ENCODE measurements around the gene ICAM5. TPM values are rescaled to one million over a fixed set of nuclear protein-coding genes. Genes with fewer than 3 reads are reported as not detected.
"Not testable (repeated sequence)": the region's sequence is repeated elsewhere in the genome, so short reads cannot be mapped to it uniquely, and the experiment has no call there.

ICAM5 gene
- total RNA-seq, result under 1 TPM; 0.18 to 0.37 TPM
- 1.2 TPM for polyA plus RNA-seq (2013, experiment 1 of 2)
- 0.62 TPM for polyA plus RNA-seq (2013, experiment 2 of 2)
- long read RNA-seq, experiment 1, result 0 reads
- long read RNA-seq, experiment 2, result 0 reads
- long read RNA-seq, experiment 3, result 0 reads
- long read RNA-seq, experiment 4, result 0 reads

GRCh38 chr19:10289836-10290356 is at the start of gene ICAM5:
TSS of gene ICAM5 (plus strand) at chr19:10289952. CDS start at chr19:10290044, 92 bp downstream.
- DNase-seq, result no peak
- Mint-ChIP-seq H3K27ac (no peak within 1 kb of the TSS), H3K4me1 (peaks cover 10% of the 10 kb centered on the region), H3K27me3 (ENCODE audit: insufficient read depth) (peaks cover 96% of the 10 kb centered on the region), H3K36me3 (ENCODE audit: low read depth) (no peaks in the 10 kb centered on the region), H3K9me3 (peaks cover 5% of the 10 kb centered on the region), H3K4me3 (peak within 1 kb of the TSS; percentile 42)
- Histone ChIP-seq H3K4me3 (ENCODE audit: low read length) (peak within 1 kb of the TSS; percentile 56), H3K27ac (ENCODE audit: low read depth, low read length) (no peak within 1 kb of the TSS), H3K9ac (ENCODE audit: extremely low read depth, low read length, poor library complexity, severe bottlenecking) (no peak within 1 kb of the TSS), H3K4me1 (ENCODE audit: control insufficient read depth, insufficient read depth, low read length) (peaks cover 3% of the 10 kb centered on the region), H3K9me3 (ENCODE audit: control insufficient read depth, low read length) (no peaks in the 10 kb centered on the region), H3K27me3 (ENCODE audit: control insufficient read depth, insufficient read depth, low read length, poor library complexity, severe bottlenecking) (peaks cover 98% of the 10 kb centered on the region), H3K36me3 (ENCODE audit: control insufficient read depth, insufficient read depth, low read length) (no peaks in the 10 kb centered on the region)
- peak; percentile 2 for TF ChIP-seq CTCF (conservative IDR thresholded peaks at IDR 0.05)
- 3 to 12% methylated on average over 4 to 41 of the region's 45 CpGs for WGBS, 2 experiments (ENCODE audit: insufficient coverage in 1 of 2, insufficient read length in 1 of 2)

- H3K27me3 ChIP-seq (ENCODE audit: control insufficient read depth, insufficient read depth, low read length, poor library complexity, severe bottlenecking); H3K9me3 Mint-ChIP-seq; H3K4me3 ChIP-seq (ENCODE audit: low read length); H3K27ac ChIP-seq (ENCODE audit: low read depth, low read length); H3K4me1 ChIP-seq (ENCODE audit: control insufficient read depth, insufficient read depth, low read length); DNase-seq; H3K9ac ChIP-seq (ENCODE audit: extremely low read depth, low read length, poor library complexity, severe bottlenecking); H3K4me1 Mint-ChIP-seq; H3K4me3 Mint-ChIP-seq; H3K36me3 ChIP-seq (ENCODE audit: control insufficient read depth, insufficient read depth, low read length); H3K27me3 Mint-ChIP-seq (ENCODE audit: insufficient read depth); H3K9me3 ChIP-seq (ENCODE audit: control insufficient read depth, low read length); H3K36me3 Mint-ChIP-seq (ENCODE audit: low read depth); H3K27ac Mint-ChIP-seq: not testable (repeated sequence)
- WGBS, 2 experiments (ENCODE audit: insufficient coverage in 1 of 2, insufficient read length in 1 of 2), result 94 to 95% methylated on average over 11 of the region's 11 CpGs
These were observed 47.8 kb upstream of the ICAM5 start for GRCh38 chr19:10241826-10242449.

GRCh38 chr19:10243606-10244005 is 46.1 kb upstream of the ICAM5 start:
- Histone ChIP-seq H3K27me3 (ENCODE audit: control insufficient read depth, insufficient read depth, low read length, poor library complexity, severe bottlenecking) (no peaks in the 10 kb centered on the region), H3K9me3 (ENCODE audit: control insufficient read depth, low read length) (no peaks in the 10 kb centered on the region), H3K36me3 (ENCODE audit: control insufficient read depth, insufficient read depth, low read length) (no peaks in the 10 kb centered on the region), H3K4me1 (ENCODE audit: control insufficient read depth, insufficient read depth, low read length) (no peaks in the 10 kb centered on the region), H3K9ac (ENCODE audit: extremely low read depth, low read length, poor library complexity, severe bottlenecking) (no peak overlapping the region), H3K4me3 (ENCODE audit: low read length) (no peak overlapping the region), H3K27ac (ENCODE audit: low read depth, low read length) (no peak overlapping the region)
- H3K36me3 Mint-ChIP-seq (ENCODE audit: low read depth), result no peaks in the 10 kb centered on the region
- H3K4me1 Mint-ChIP-seq, result peaks cover 4% of the 10 kb centered on the region
- no peak overlapping the region for H3K4me3 Mint-ChIP-seq
- H3K9me3 Mint-ChIP-seq, result no peaks in the 10 kb centered on the region
- DNase-seq, result no peak
- no peak overlapping the region for H3K27ac Mint-ChIP-seq
- no peaks in the 10 kb centered on the region for H3K27me3 Mint-ChIP-seq (ENCODE audit: insufficient read depth)
- WGBS, 2 experiments (ENCODE audit: insufficient coverage in 1 of 2, insufficient read length in 1 of 2), result 86 to 93% methylated on average over 7 of the region's 7 CpGs
- no peak for TF ChIP-seq CTCF (conservative IDR thresholded peaks at IDR 0.05)
